T-helper 17 cell (primary cell): ENCODE measurements around the gene CMKLR1. TPM values are rescaled to one million over a fixed set of nuclear protein-coding genes. Genes with fewer than 3 reads are reported as not detected.

ENCODE experiments used
- ATAC-seq: fragments of 150-1000 bp; cut with Tn5 transposase; 2 replicates; pipeline ENCODE4 v1.10.0; 2021; ENCODE audit warnings: mild to moderate bottlenecking, moderate library complexity
- DNase-seq, 3 donors: peaks; one replicate each; pipeline versions ENCODE4 v3.0.0 to v3.0.0-alpha.2; 2020 to 2021
- H3K9me3 ChIP-seq: one replicate; pipeline ENCODE4 v1.7.0; 2013; ENCODE audit warnings: low read length, mild to moderate bottlenecking; ENCODE audit not compliant: control insufficient read depth, poor library complexity, severe bottlenecking
- H3K27ac Mint-ChIP-seq: one replicate; pipeline ENCODE4 v1.8.0; 2022; ENCODE audit warnings: mild to moderate bottlenecking, moderate library complexity, mixed read lengths
- H3K27me3 Mint-ChIP-seq: one replicate; pipeline ENCODE4 v1.8.0; 2022; ENCODE audit warnings: mixed read lengths
- H3K36me3 Mint-ChIP-seq: one replicate; pipeline ENCODE4 v1.8.0; 2022; ENCODE audit warnings: low read depth, mixed read lengths
- H3K4me1 Mint-ChIP-seq: one replicate; pipeline ENCODE4 v1.8.0; 2022; ENCODE audit warnings: mild to moderate bottlenecking, mixed read lengths
- H3K4me3 Mint-ChIP-seq: one replicate; pipeline ENCODE4 v1.8.0; 2022; ENCODE audit warnings: mild to moderate bottlenecking, moderate library complexity, mixed read lengths
- total RNA-seq, 4 donors: library from RNA in 2 of 4; stranded (reverse) in 2 of 4; gene quantifications; one replicate each; pipeline ENCODE4 v1.2.3 and lab custom pipeline; 2022 to 2026

The CMKLR1 gene
- total RNA-seq, 2 donors from 2014 or later: 0.22 TPM; not detected in 1

- Mint-ChIP-seq H3K27me3 (peaks cover 35% of the 10 kb centered on the region), H3K4me3 (no peak overlapping the region), H3K36me3 (no peaks in the 10 kb centered on the region), H3K4me1 (no peaks in the 10 kb centered on the region), H3K27ac (no peak overlapping the region)
- H3K9me3 ChIP-seq: no peaks in the 10 kb centered on the region
- DNase-seq (no peak), ATAC-seq (no peak)
Measured at GRCh38 chr12:108240027-108240785, 98.9 kb downstream of the CMKLR1 start.

GRCh38 chr12:108239378-108239777 lies 99.7 kb downstream of the CMKLR1 start:
- Mint-ChIP-seq H3K36me3 (no peaks in the 10 kb centered on the region), H3K4me3 (no peak overlapping the region), H3K4me1 (no peaks in the 10 kb centered on the region), H3K27ac (no peak overlapping the region), H3K27me3 (peaks cover 31% of the 10 kb centered on the region)
- DNase-seq: no peak
- no peaks in the 10 kb centered on the region for H3K9me3 ChIP-seq
- no peak for ATAC-seq

- no peaks in the 10 kb centered on the region for H3K9me3 ChIP-seq
- DNase-seq: no peak
- Mint-ChIP-seq H3K36me3 (no peaks in the 10 kb centered on the region), H3K4me1 (no peaks in the 10 kb centered on the region), H3K27me3 (peaks cover 22% of the 10 kb centered on the region), H3K4me3 (no peak overlapping the region), H3K27ac (no peak overlapping the region)
- no peak for ATAC-seq
Measured at GRCh38 chr12:108238474-108238873, 100.6 kb downstream of the CMKLR1 start.

Other genes starting within 250 kb of the CMKLR1 start
- gene WSCD2, start 210.0 kb downstream of the CMKLR1 start, total RNA-seq: under 1 TPM in 1 of 2 donors, not detected in 1; 0.60 TPM
- 1 to 10 TPM; 4.4 to 5.1 TPM for gene FICD, start 176.0 kb upstream of the CMKLR1 start, total RNA-seq
- gene SART3, start 221.9 kb upstream of the CMKLR1 start, total RNA-seq: 100 to 1,000 TPM in 1 of 2 donors, 10 to 100 TPM in 1; 85.3 to 107 TPM
- 100 to 1,000 TPM; 139 to 177 TPM for gene ISCU, start 223.3 kb upstream of the CMKLR1 start, total RNA-seq